ENCODE data around the gene ZNF76. TPM values are rescaled to one million over a fixed set of nuclear protein-coding genes. Genes with fewer than 3 reads are reported as not detected.

Gene ZNF76
- total and polyA plus RNA-seq, 2 of the 13 experiments (the other 11 are each of a cell fraction or from before 2014, with no cell fraction given), result 13.2 to 26.4 TPM

DNA sequence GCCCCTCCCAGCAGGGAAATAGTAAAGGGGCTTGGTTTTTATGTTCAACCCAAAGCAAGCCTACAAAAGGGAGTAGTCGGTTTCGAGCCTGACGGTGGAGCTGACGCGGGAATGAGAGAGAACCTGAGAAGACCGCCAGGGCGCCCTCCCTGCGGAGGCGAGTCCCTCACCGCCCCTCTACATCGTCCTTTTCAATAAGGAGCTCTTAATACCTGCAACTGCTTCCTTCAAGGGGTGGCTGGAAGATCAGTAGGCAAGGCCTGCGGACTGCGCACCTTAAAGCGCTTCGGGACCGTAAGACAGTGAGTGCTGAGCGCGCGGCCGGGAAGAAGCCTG lies 709 bp upstream of the ZNF76 start (continued):
- TF ChIP-seq, protein P1, sequence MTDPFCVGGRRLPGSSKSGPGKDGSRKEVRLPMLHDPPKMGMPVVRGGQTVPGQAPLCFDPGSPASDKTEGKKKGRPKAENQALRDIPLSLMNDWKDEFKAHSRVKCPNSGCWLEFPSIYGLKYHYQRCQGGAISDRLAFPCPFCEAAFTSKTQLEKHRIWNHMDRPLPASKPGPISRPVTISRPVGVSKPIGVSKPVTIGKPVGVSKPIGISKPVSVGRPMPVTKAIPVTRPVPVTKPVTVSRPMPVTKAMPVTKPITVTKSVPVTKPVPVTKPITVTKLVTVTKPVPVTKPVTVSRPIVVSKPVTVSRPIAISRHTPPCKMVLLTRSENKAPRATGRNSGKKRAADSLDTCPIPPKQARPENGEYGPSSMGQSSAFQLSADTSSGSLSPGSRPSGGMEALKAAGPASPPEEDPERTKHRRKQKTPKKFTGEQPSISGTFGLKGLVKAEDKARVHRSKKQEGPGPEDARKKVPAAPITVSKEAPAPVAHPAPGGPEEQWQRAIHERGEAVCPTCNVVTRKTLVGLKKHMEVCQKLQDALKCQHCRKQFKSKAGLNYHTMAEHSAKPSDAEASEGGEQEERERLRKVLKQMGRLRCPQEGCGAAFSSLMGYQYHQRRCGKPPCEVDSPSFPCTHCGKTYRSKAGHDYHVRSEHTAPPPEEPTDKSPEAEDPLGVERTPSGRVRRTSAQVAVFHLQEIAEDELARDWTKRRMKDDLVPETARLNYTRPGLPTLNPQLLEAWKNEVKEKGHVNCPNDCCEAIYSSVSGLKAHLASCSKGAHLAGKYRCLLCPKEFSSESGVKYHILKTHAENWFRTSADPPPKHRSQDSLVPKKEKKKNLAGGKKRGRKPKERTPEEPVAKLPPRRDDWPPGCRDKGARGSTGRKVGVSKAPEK (CRISPR knock-in tag; IDR thresholded peaks at IDR 0.05; ENCODE audit: borderline replicate concordance), result no peak
- TF ChIP-seq, protein P2, sequence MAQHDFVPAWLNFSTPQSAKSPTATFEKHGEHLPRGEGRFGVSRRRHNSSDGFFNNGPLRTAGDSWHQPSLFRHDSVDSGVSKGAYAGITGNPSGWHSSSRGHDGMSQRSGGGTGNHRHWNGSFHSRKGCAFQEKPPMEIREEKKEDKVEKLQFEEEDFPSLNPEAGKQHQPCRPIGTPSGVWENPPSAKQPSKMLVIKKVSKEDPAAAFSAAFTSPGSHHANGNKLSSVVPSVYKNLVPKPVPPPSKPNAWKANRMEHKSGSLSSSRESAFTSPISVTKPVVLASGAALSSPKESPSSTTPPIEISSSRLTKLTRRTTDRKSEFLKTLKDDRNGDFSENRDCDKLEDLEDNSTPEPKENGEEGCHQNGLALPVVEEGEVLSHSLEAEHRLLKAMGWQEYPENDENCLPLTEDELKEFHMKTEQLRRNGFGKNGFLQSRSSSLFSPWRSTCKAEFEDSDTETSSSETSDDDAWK (CRISPR knock-in tag; IDR thresholded peaks at IDR 0.05), result no peak
- TF ChIP-seq ZNF850 (CRISPR knock-in tag; conservative IDR thresholded peaks at IDR 0.05), result 0 out of 2 replicates have a peak, but pooled peaks have one; percentile 5
- no peak for TF ChIP-seq CAMTA2 (CRISPR knock-in tag; IDR thresholded peaks at IDR 0.05; ENCODE audit: borderline replicate concordance)
- TF ChIP-seq NFRKB (IDR thresholded peaks at IDR 0.05), result no peak
- no peak for TF ChIP-seq ZNF264 (CRISPR knock-in tag; IDR thresholded peaks at IDR 0.05)
- TF ChIP-seq ZNF432 (CRISPR knock-in tag; IDR thresholded peaks at IDR 0.05; ENCODE audit: borderline replicate concordance), result no peak
- 0 out of 2 replicates have a peak, but pooled peaks have one; percentile 3 for TF ChIP-seq ZNF124 (CRISPR knock-in tag; IDR thresholded peaks at IDR 0.05)
- no peak for TF ChIP-seq DPF2 (CRISPR knock-in tag; IDR thresholded peaks at IDR 0.05; ENCODE audit: borderline replicate concordance, low read depth)
- no peak for TF ChIP-seq ZNF563 (CRISPR knock-in tag; IDR thresholded peaks at IDR 0.05)
- peak; percentile 22; the same call in 1 of the 2 replicates for TF ChIP-seq KLF13 (CRISPR knock-in tag; IDR thresholded peaks at IDR 0.05)
- no peak for TF ChIP-seq ZNF512 (CRISPR knock-in tag; IDR thresholded peaks at IDR 0.05)
- 0 out of 2 replicates have a peak, but pooled peaks have one; percentile 3 for TF ChIP-seq NFE2 (CRISPR knock-in tag; IDR thresholded peaks at IDR 0.05)
- no peak for TF ChIP-seq RBFOX2 (IDR thresholded peaks at IDR 0.05; ENCODE audit: low read depth, low read length)
- TF ChIP-seq STAT6 (CRISPR knock-in tag; IDR thresholded peaks at IDR 0.05; ENCODE audit: borderline replicate concordance), result no peak
